ENCODE results near the gene PPP2R2C. TPM values are rescaled to one million over a fixed set of nuclear protein-coding genes. Genes with fewer than 3 reads are reported as not detected.

The PPP2R2C gene
- total and polyA plus RNA-seq, 9 of the 15 experiments (the other 6 are each of a cell fraction or from before 2014, with no cell fraction given) = 0.04 to 0.06 TPM; not detected in 7

GRCh38 chr4:6293097-6293445 lies 179.3 kb downstream of the PPP2R2C start (continued):
- no peak for TF ChIP-seq MAX (CRISPR knock-in tag; IDR thresholded peaks at IDR 0.05)
- TF ChIP-seq ZNF445 (CRISPR knock-in tag; IDR thresholded peaks at IDR 0.05; ENCODE audit: low read depth) = no peak
- no peak for TF ChIP-seq DACH1 (IDR thresholded peaks at IDR 0.05; ENCODE audit: partially characterized antibody)
- no peak for TF ChIP-seq RFX7 (CRISPR knock-in tag; IDR thresholded peaks at IDR 0.05)
- TF ChIP-seq PHB2 (IDR thresholded peaks at IDR 0.05; ENCODE audit: low read depth) = no peak
- TF ChIP-seq NFATC3 (IDR thresholded peaks at IDR 0.05) = no peak
- no peak for TF ChIP-seq ATF7 (IDR thresholded peaks at IDR 0.05)
- TF ChIP-seq XRCC3 (IDR thresholded peaks at IDR 0.05) = no peak
- no peak for TF ChIP-seq MBD2 (IDR thresholded peaks at IDR 0.05; ENCODE audit: borderline replicate concordance, low read depth)
- no peak for TF ChIP-seq CREB5 (CRISPR knock-in tag; IDR thresholded peaks at IDR 0.05)
- TF ChIP-seq ZC3H11A (IDR thresholded peaks at IDR 0.05; ENCODE audit: low read depth, low read length) = no peak
- no peak for TF ChIP-seq XRCC4 (IDR thresholded peaks at IDR 0.05; ENCODE audit: extremely low read depth, insufficient read depth, insufficient read length)
